ENCODE results near the gene GMPPA. TPM values are rescaled to one million over a fixed set of nuclear protein-coding genes. Genes with fewer than 3 reads are reported as not detected.

The GMPPA gene
- total RNA-seq, 1 experiment from 2014 or later: 10.5 TPM

- Histone ChIP-seq H3K36me3 (ENCODE audit: insufficient read depth, low read length) (no peaks in the 10 kb centered on the region), H3K27me3 (ENCODE audit: low read length) (no peaks in the 10 kb centered on the region), H3K9me2 (replicated peaks; ENCODE audit: insufficient read depth, low read length) (no peaks in the 10 kb centered on the region), H3K4me1 (ENCODE audit: low read length) (no peaks in the 10 kb centered on the region), H3K27ac (ENCODE audit: low read length) (no peak overlapping the region), H4K20me1 (ENCODE audit: insufficient read depth, low read depth, low read length) (no peaks in the 10 kb centered on the region), H2AFZ (ENCODE audit: low read length) (no peak overlapping the region), H3K79me2 (ENCODE audit: low read length) (no peaks in the 10 kb centered on the region), H3K9me3 (ENCODE audit: low read length) (no peaks in the 10 kb centered on the region), H3K4me3 (ENCODE audit: low read length) (no peak overlapping the region), H3K9ac (ENCODE audit: low read length) (no peak overlapping the region), H3K4me2 (ENCODE audit: low read depth, low read length, poor library complexity, severe bottlenecking) (no peak overlapping the region)
- DNase-seq: no peak
Observed at GRCh38 chr2:219472629-219473187, 26.0 kb upstream of the GMPPA start.

- H3K4me3 ChIP-seq (ENCODE audit: low read length): no peak overlapping the region
- no peaks in the 10 kb centered on the region for H3K9me2 ChIP-seq (replicated peaks; ENCODE audit: insufficient read depth, low read length)
- no peaks in the 10 kb centered on the region for H4K20me1 ChIP-seq (ENCODE audit: insufficient read depth, low read depth, low read length)
- no peak overlapping the region for H2AFZ ChIP-seq (ENCODE audit: low read length)
- no peaks in the 10 kb centered on the region for H3K9me3 ChIP-seq (ENCODE audit: low read length)
- no peaks in the 10 kb centered on the region for H3K79me2 ChIP-seq (ENCODE audit: low read length)
- no peak overlapping the region for H3K27ac ChIP-seq (ENCODE audit: low read length)
- H3K36me3 ChIP-seq (ENCODE audit: insufficient read depth, low read length): no peaks in the 10 kb centered on the region
- no peak overlapping the region for H3K4me2 ChIP-seq (ENCODE audit: low read depth, low read length, poor library complexity, severe bottlenecking)
- H3K9ac ChIP-seq (ENCODE audit: low read length): no peak overlapping the region
- no peak for DNase-seq
- no peaks in the 10 kb centered on the region for H3K4me1 ChIP-seq (ENCODE audit: low read length)
- H3K27me3 ChIP-seq (ENCODE audit: low read length): no peaks in the 10 kb centered on the region
Observed at GRCh38 chr2:219473511-219473910, 25.2 kb upstream of the GMPPA start.

- H3K27ac ChIP-seq (ENCODE audit: low read length): no peak overlapping the region
- H3K9me2 ChIP-seq (replicated peaks; ENCODE audit: insufficient read depth, low read length): no peaks in the 10 kb centered on the region
- DNase-seq: no peak
- H3K79me2 ChIP-seq (ENCODE audit: low read length): no peaks in the 10 kb centered on the region
- no peak overlapping the region for H3K4me2 ChIP-seq (ENCODE audit: low read depth, low read length, poor library complexity, severe bottlenecking)
- no peaks in the 10 kb centered on the region for H3K4me1 ChIP-seq (ENCODE audit: low read length)
- H2AFZ ChIP-seq (ENCODE audit: low read length): no peak overlapping the region
- no peaks in the 10 kb centered on the region for H3K9me3 ChIP-seq (ENCODE audit: low read length)
- no peak overlapping the region for H3K9ac ChIP-seq (ENCODE audit: low read length)
- H3K27me3 ChIP-seq (ENCODE audit: low read length): no peaks in the 10 kb centered on the region
- no peak overlapping the region for H3K4me3 ChIP-seq (ENCODE audit: low read length)
- no peaks in the 10 kb centered on the region for H3K36me3 ChIP-seq (ENCODE audit: insufficient read depth, low read length)
- H4K20me1 ChIP-seq (ENCODE audit: insufficient read depth, low read depth, low read length): no peaks in the 10 kb centered on the region
Observed at GRCh38 chr2:219474285-219475060, 24.2 kb upstream of the GMPPA start.

GRCh38 chr2:219475278-219475677 is 23.4 kb upstream of the GMPPA start:
- no peaks in the 10 kb centered on the region for H3K27me3 ChIP-seq (ENCODE audit: low read length)
- H3K9me3 ChIP-seq (ENCODE audit: low read length): no peaks in the 10 kb centered on the region
- H3K79me2 ChIP-seq (ENCODE audit: low read length): no peaks in the 10 kb centered on the region
- no peak overlapping the region for H3K4me3 ChIP-seq (ENCODE audit: low read length)
- no peak overlapping the region for H3K9ac ChIP-seq (ENCODE audit: low read length)
- no peaks in the 10 kb centered on the region for H3K4me1 ChIP-seq (ENCODE audit: low read length)
- H3K36me3 ChIP-seq (ENCODE audit: insufficient read depth, low read length): no peaks in the 10 kb centered on the region
- DNase-seq: no peak
- no peaks in the 10 kb centered on the region for H3K9me2 ChIP-seq (replicated peaks; ENCODE audit: insufficient read depth, low read length)
- no peak overlapping the region for H3K4me2 ChIP-seq (ENCODE audit: low read depth, low read length, poor library complexity, severe bottlenecking)
- H3K27ac ChIP-seq (ENCODE audit: low read length): no peak overlapping the region
- H4K20me1 ChIP-seq (ENCODE audit: insufficient read depth, low read depth, low read length): no peaks in the 10 kb centered on the region
- H2AFZ ChIP-seq (ENCODE audit: low read length): no peak overlapping the region

- Histone ChIP-seq H2AFZ (ENCODE audit: low read length) (no peak overlapping the region), H3K9ac (ENCODE audit: low read length) (no peak overlapping the region), H3K79me2 (ENCODE audit: low read length) (no peaks in the 10 kb centered on the region), H3K36me3 (ENCODE audit: insufficient read depth, low read length) (no peaks in the 10 kb centered on the region), H3K4me2 (ENCODE audit: low read depth, low read length, poor library complexity, severe bottlenecking) (no peak overlapping the region), H3K4me1 (ENCODE audit: low read length) (no peaks in the 10 kb centered on the region), H3K27me3 (ENCODE audit: low read length) (no peaks in the 10 kb centered on the region), H4K20me1 (ENCODE audit: insufficient read depth, low read depth, low read length) (no peaks in the 10 kb centered on the region), H3K4me3 (ENCODE audit: low read length) (no peak overlapping the region), H3K9me2 (replicated peaks; ENCODE audit: insufficient read depth, low read length) (no peaks in the 10 kb centered on the region), H3K27ac (ENCODE audit: low read length) (no peak overlapping the region), H3K9me3 (ENCODE audit: low read length) (no peaks in the 10 kb centered on the region)
- peak; percentile 85 for DNase-seq
Observed at GRCh38 chr2:219475697-219476651, 22.7 kb upstream of the GMPPA start.

- Histone ChIP-seq H3K27me3 (ENCODE audit: low read length) (no peaks in the 10 kb centered on the region), H3K9me3 (ENCODE audit: low read length) (no peaks in the 10 kb centered on the region), H3K4me3 (ENCODE audit: low read length) (no peak overlapping the region)
Observed at GRCh38 chr2:219476652-219477151, 22.0 kb upstream of the GMPPA start.

GRCh38 chr2:219477179-219477578 is 21.5 kb upstream of the GMPPA start:
- H3K27me3 ChIP-seq (ENCODE audit: low read length): no peaks in the 10 kb centered on the region

More at GRCh38 chr2:219476652-219477151, 22.0 kb upstream of the GMPPA start:
- Histone ChIP-seq H2AFZ (ENCODE audit: low read length) (no peak overlapping the region), H3K4me1 (ENCODE audit: low read length) (no peaks in the 10 kb centered on the region), H3K9me2 (replicated peaks; ENCODE audit: insufficient read depth, low read length) (no peaks in the 10 kb centered on the region), H3K36me3 (ENCODE audit: insufficient read depth, low read length) (no peaks in the 10 kb centered on the region), H4K20me1 (ENCODE audit: insufficient read depth, low read depth, low read length) (no peaks in the 10 kb centered on the region), H3K27ac (ENCODE audit: low read length) (no peak overlapping the region), H3K79me2 (ENCODE audit: low read length) (no peaks in the 10 kb centered on the region), H3K4me2 (ENCODE audit: low read depth, low read length, poor library complexity, severe bottlenecking) (no peak overlapping the region), H3K9ac (ENCODE audit: low read length) (no peak overlapping the region)
- no peak for DNase-seq

GRCh38 chr2:219477815-219478214 is 20.9 kb upstream of the GMPPA start:
- H3K4me3 ChIP-seq (ENCODE audit: low read length): no peak overlapping the region
- no peak overlapping the region for H3K27ac ChIP-seq (ENCODE audit: low read length)
- H3K4me1 ChIP-seq (ENCODE audit: low read length): no peaks in the 10 kb centered on the region
- no peak for DNase-seq
- no peaks in the 10 kb centered on the region for H3K9me3 ChIP-seq (ENCODE audit: low read length)
- H2AFZ ChIP-seq (ENCODE audit: low read length): no peak overlapping the region
- no peaks in the 10 kb centered on the region for H4K20me1 ChIP-seq (ENCODE audit: insufficient read depth, low read depth, low read length)
- H3K4me2 ChIP-seq (ENCODE audit: low read depth, low read length, poor library complexity, severe bottlenecking): no peak overlapping the region
- no peak overlapping the region for H3K9ac ChIP-seq (ENCODE audit: low read length)
- no peaks in the 10 kb centered on the region for H3K79me2 ChIP-seq (ENCODE audit: low read length)
- no peaks in the 10 kb centered on the region for H3K9me2 ChIP-seq (replicated peaks; ENCODE audit: insufficient read depth, low read length)
- no peaks in the 10 kb centered on the region for H3K27me3 ChIP-seq (ENCODE audit: low read length)
- H3K36me3 ChIP-seq (ENCODE audit: insufficient read depth, low read length): no peaks in the 10 kb centered on the region

More at GRCh38 chr2:219477179-219477578, 21.5 kb upstream of the GMPPA start:
- Histone ChIP-seq H3K9me3 (ENCODE audit: low read length) (no peaks in the 10 kb centered on the region), H3K36me3 (ENCODE audit: insufficient read depth, low read length) (no peaks in the 10 kb centered on the region), H4K20me1 (ENCODE audit: insufficient read depth, low read depth, low read length) (no peaks in the 10 kb centered on the region), H3K4me1 (ENCODE audit: low read length) (no peaks in the 10 kb centered on the region), H2AFZ (ENCODE audit: low read length) (no peak overlapping the region), H3K79me2 (ENCODE audit: low read length) (no peaks in the 10 kb centered on the region), H3K27ac (ENCODE audit: low read length) (no peak overlapping the region), H3K4me2 (ENCODE audit: low read depth, low read length, poor library complexity, severe bottlenecking) (no peak overlapping the region), H3K9ac (ENCODE audit: low read length) (no peak overlapping the region), H3K9me2 (replicated peaks; ENCODE audit: insufficient read depth, low read length) (no peaks in the 10 kb centered on the region), H3K4me3 (ENCODE audit: low read length) (no peak overlapping the region)
- no peak for DNase-seq

All from Karpas-422 (cell line).